Endodermal cell (in vitro differentiated cells): ENCODE results near the gene AKAP5. TPM values are rescaled to one million over a fixed set of nuclear protein-coding genes. Genes with fewer than 3 reads are reported as not detected.

Experiments used
- DNase-seq: peaks from one replicate; pipeline ENCODE4 v3.0.0-alpha.2; 2017
- H3K27ac ChIP-seq: 2 replicates; pipeline ENCODE4 v1.5.1; 2013; ENCODE audit warnings: mild to moderate bottlenecking, low read depth, low read length, moderate library complexity
- H3K27me3 ChIP-seq: 2 replicates; pipeline ENCODE4 v1.6.1; 2013; ENCODE audit warnings: mild to moderate bottlenecking, low read length, moderate library complexity; ENCODE audit not compliant: insufficient read depth, control insufficient read depth, poor library complexity, severe bottlenecking
- H3K36me3 ChIP-seq: 2 replicates; pipeline ENCODE4 v1.7.0; 2013; ENCODE audit warnings: mild to moderate bottlenecking, low read length, moderate library complexity; ENCODE audit not compliant: control insufficient read depth, insufficient read depth
- H3K4me1 ChIP-seq: one replicate; pipeline ENCODE4 v1.7.0; 2013; ENCODE audit warnings: low read length; ENCODE audit not compliant: control insufficient read depth, insufficient read depth
- H3K4me3 ChIP-seq: 2 replicates; pipeline ENCODE4 v1.5.1; 2013; ENCODE audit warnings: mild to moderate bottlenecking, low read length, moderate library complexity
- H3K9ac ChIP-seq: 2 replicates; pipeline ENCODE4 v1.6.1; 2013; ENCODE audit warnings: mild to moderate bottlenecking, low read length, moderate library complexity; ENCODE audit not compliant: poor library complexity, severe bottlenecking; ENCODE audit errors: extremely low read depth
- H3K9me3 ChIP-seq: 2 replicates; pipeline ENCODE4 v1.6.1; 2013; ENCODE audit warnings: mild to moderate bottlenecking, low read length, moderate library complexity; ENCODE audit not compliant: control insufficient read depth
- H3K27ac Mint-ChIP-seq: 2 replicates; pipeline ENCODE4 v1.8.0; 2020; ENCODE audit warnings: mixed read lengths
- H3K27me3 Mint-ChIP-seq: 2 replicates; pipeline ENCODE4 v1.8.0; 2021; ENCODE audit warnings: mild to moderate bottlenecking, mixed read lengths; ENCODE audit not compliant: insufficient read depth
- H3K36me3 Mint-ChIP-seq: 2 replicates; pipeline ENCODE4 v1.8.0; 2020; ENCODE audit warnings: low read depth, mixed read lengths
- H3K4me1 Mint-ChIP-seq: 2 replicates; pipeline ENCODE4 v1.8.0; 2020; ENCODE audit warnings: mixed read lengths
- H3K4me3 Mint-ChIP-seq: 2 replicates; pipeline ENCODE4 v1.8.0; 2020; ENCODE audit warnings: mild to moderate bottlenecking, moderate library complexity, mixed read lengths
- H3K9me3 Mint-ChIP-seq: 2 replicates; pipeline ENCODE4 v1.8.0; 2020; ENCODE audit warnings: mild to moderate bottlenecking, mixed read lengths
- whole genome bisulfite sequencing, 2 experiments: methylation state at CpG; one replicate each; pipeline versions ENCODE4 v1.1.5 to v1.1.7; 2013; ENCODE audit warnings: missing lambda C conversion rate in 2 of 2, mixed read lengths in 1 of 2; ENCODE audit not compliant: insufficient coverage in 1 of 2, insufficient read length in 1 of 2; 5-methylcytosine and 5-hydroxymethylcytosine counted together
- total RNA-seq, 2 donors: library from RNA; stranded (reverse); fragmentation: NEBNext Ultra II Directional in 1 of 2; extraction: Animal tissue kit (Norgen Biotek cat#: 25700) in 1 of 2; gene quantifications; 2 replicates in 1 of 2; 3 replicates in 1 of 2; pipeline ENCODE4 v1.2.1, GENCODE V29; 2021
- TF ChIP-seq, protein P1 (sequence below): fragments of 200-600 bp; sonication (generic); conservative IDR thresholded peaks from 2 replicates; pipeline ENCODE4 v1.5.0; 2021; ENCODE audit warnings: antibody characterized with exemption, mild to moderate bottlenecking

AKAP5 gene
- total RNA-seq, 2 donors from 2014 or later: 1.3 to 2.0 TPM

DNA sequence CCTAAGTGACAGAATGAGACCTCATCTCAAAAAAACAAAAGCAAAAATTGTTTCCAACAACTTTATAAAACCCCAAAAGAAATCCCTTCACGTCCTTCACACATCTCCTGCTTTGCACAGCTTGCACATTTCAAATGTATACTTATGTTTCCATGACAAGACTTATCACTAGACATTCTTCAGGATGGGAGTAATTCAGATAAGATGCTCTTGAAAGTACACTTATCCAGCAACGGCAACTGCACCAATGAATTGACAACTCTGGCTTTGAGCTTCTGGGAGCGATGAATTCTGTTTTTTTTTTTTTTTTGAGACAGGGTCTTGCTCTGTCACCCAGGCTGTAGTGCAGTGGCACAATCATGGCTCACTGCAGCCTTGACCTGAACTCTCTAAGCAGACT, 30.8 kb upstream of the AKAP5 start:
- H3K9ac ChIP-seq: no peak overlapping the region
- H3K4me1 Mint-ChIP-seq: no peaks in the 10 kb centered on the region
- H3K27me3 Mint-ChIP-seq: no peaks in the 10 kb centered on the region
- no peaks in the 10 kb centered on the region for H3K9me3 ChIP-seq
- peaks cover 46% of the 10 kb centered on the region for H3K36me3 Mint-ChIP-seq
- H3K27me3 ChIP-seq: no peaks in the 10 kb centered on the region
- H3K4me3 ChIP-seq: no peak overlapping the region
- H3K4me1 ChIP-seq: no peaks in the 10 kb centered on the region
- no peak overlapping the region for H3K4me3 Mint-ChIP-seq
- no peaks in the 10 kb centered on the region for H3K9me3 Mint-ChIP-seq
- H3K36me3 ChIP-seq: peaks cover 78% of the 10 kb centered on the region
- DNase-seq: no peak
- TF ChIP-seq, protein P1, sequence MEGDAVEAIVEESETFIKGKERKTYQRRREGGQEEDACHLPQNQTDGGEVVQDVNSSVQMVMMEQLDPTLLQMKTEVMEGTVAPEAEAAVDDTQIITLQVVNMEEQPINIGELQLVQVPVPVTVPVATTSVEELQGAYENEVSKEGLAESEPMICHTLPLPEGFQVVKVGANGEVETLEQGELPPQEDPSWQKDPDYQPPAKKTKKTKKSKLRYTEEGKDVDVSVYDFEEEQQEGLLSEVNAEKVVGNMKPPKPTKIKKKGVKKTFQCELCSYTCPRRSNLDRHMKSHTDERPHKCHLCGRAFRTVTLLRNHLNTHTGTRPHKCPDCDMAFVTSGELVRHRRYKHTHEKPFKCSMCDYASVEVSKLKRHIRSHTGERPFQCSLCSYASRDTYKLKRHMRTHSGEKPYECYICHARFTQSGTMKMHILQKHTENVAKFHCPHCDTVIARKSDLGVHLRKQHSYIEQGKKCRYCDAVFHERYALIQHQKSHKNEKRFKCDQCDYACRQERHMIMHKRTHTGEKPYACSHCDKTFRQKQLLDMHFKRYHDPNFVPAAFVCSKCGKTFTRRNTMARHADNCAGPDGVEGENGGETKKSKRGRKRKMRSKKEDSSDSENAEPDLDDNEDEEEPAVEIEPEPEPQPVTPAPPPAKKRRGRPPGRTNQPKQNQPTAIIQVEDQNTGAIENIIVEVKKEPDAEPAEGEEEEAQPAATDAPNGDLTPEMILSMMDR: no peak
- no peak overlapping the region for H3K27ac ChIP-seq
- WGBS, 2 experiments: 63 to 97% methylated on average over 3 of the region's 3 CpGs
- H3K27ac Mint-ChIP-seq: no peak overlapping the region

DNA sequence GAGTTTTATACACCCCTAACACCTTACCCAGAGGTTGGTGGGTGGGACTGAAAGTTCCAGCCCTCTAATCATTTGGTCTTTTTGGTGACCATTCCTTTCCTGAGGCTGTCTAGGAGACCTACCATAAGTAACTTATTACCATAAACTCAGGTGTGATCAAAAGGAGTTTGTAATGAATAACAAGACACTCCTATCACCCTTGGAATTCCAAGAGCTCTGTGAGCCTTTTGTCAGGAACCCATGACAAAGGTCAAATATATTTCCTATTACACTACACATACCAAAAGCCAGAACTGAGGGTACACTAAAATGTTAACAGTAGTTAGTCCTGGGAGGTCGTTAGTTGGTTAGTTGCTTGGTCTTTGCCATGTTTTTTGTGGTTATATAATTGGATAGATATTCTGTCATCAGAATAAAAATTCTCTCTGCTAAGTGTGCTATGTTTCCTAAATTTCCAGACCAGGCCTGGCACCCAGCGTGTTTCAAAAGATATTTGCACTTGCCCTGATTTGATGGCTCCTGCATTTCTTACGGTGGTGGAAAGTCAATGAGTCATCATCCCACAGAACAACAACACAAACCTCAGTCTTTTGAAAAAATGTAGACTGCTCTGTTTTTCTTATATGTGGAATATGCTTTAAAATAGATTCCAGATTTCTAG, 27.0 kb upstream of the AKAP5 start:
- H3K4me1 ChIP-seq: no peaks in the 10 kb centered on the region
- Mint-ChIP-seq H3K4me1 (no peaks in the 10 kb centered on the region), H3K9me3 (no peaks in the 10 kb centered on the region), H3K36me3 (peaks cover 56% of the 10 kb centered on the region), H3K27me3 (no peaks in the 10 kb centered on the region), H3K27ac (no peak overlapping the region), H3K4me3 (no peak overlapping the region)
- no peaks in the 10 kb centered on the region for H3K9me3 ChIP-seq
- peaks cover 73% of the 10 kb centered on the region for H3K36me3 ChIP-seq
- H3K4me3 ChIP-seq: no peak overlapping the region
- no peaks in the 10 kb centered on the region for H3K27me3 ChIP-seq
- no peak for DNase-seq
- no peak overlapping the region for H3K27ac ChIP-seq
- no peak overlapping the region for H3K9ac ChIP-seq
- TF ChIP-seq, protein P1: no peak
- 79 to 100% methylated on average over 1 to 3 of the region's 3 CpGs for whole genome bisulfite sequencing, 2 experiments

DNA sequence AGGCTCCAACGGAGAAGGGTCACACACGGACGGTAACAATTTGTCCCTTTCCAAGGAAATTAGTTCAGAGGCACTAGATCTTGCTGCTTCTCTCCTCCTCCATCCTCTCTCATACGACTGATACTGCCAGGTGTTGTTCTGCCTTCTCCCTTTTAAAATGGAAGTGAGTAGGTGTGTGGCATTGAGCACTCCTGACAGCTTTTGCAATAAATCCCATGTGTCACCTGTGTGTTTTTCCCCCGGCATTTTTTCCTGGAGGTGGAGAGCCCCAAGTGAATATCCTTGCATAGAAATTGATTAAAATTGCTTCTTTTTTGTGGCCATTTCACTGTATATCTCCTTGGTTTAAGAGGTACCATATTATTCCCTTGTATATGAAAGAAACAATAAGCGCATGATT, 26.2 kb upstream of the AKAP5 start:
- Mint-ChIP-seq H3K4me1 (no peaks in the 10 kb centered on the region), H3K36me3 (peaks cover 59% of the 10 kb centered on the region), H3K27ac (no peak overlapping the region), H3K27me3 (no peaks in the 10 kb centered on the region), H3K4me3 (no peak overlapping the region), H3K9me3 (no peaks in the 10 kb centered on the region)
- Histone ChIP-seq H3K9me3 (no peaks in the 10 kb centered on the region), H3K27ac (no peak overlapping the region), H3K27me3 (no peaks in the 10 kb centered on the region), H3K36me3 (peaks cover 70% of the 10 kb centered on the region), H3K9ac (no peak overlapping the region), H3K4me3 (no peak overlapping the region), H3K4me1 (no peaks in the 10 kb centered on the region)
- DNase-seq: no peak
- TF ChIP-seq, protein P1: no peak
- WGBS, 2 experiments: 98% methylated on average over 5 to 6 of the region's 6 CpGs
